Eye (tissue), 1 donor: ENCODE results near the gene KDM4F.
"Not testable (repeated sequence)": the region's sequence is repeated elsewhere in the genome, so short reads cannot be mapped to it uniquely, and the experiment has no call there.

Experiments
- DNase-seq: peaks from one replicate; pipeline ENCODE4 v3.0.0-alpha.2; 2015

The KDM4F gene

GRCh38 chr11:95049122-95049521 lies at the start of gene KDM4F:
Gene KDM4F, plus strand, starts transcription at chr11:95049422.
- DNase-seq: not testable (repeated sequence)

- no peak for DNase-seq
Measured at GRCh38 chr11:95003716-95004115, 45.5 kb upstream of the KDM4F start.

GRCh38 chr11:95005642-95006041 lies 43.6 kb upstream of the KDM4F start:
- DNase-seq: no peak

GRCh38 chr11:95011376-95011775 lies 37.8 kb upstream of the KDM4F start:
- DNase-seq: no peak

GRCh38 chr11:95014184-95014821 lies 34.9 kb upstream of the KDM4F start:
- DNase-seq: no peak

GRCh38 chr11:95016139-95016538 lies 33.1 kb upstream of the KDM4F start:
- DNase-seq: no peak

GRCh38 chr11:95021468-95021867 lies 27.8 kb upstream of the KDM4F start:
- not testable (repeated sequence) for DNase-seq

- no peak for DNase-seq
Measured at GRCh38 chr11:95024958-95025357, 24.3 kb upstream of the KDM4F start, which contains the start of gene KDM4E. Gene KDM4E, plus strand, starts transcription at chr11:95025258. Its CDS starts 300 bp downstream, at chr11:95025558.

- DNase-seq: not testable (repeated sequence)
Measured at GRCh38 chr11:95025594-95025993, 23.6 kb upstream of the KDM4F start.

GRCh38 chr11:95028357-95028756 lies 20.9 kb upstream of the KDM4F start:
- no peak for DNase-seq

GRCh38 chr11:95033051-95033450 lies 16.2 kb upstream of the KDM4F start:
- no peak for DNase-seq

- no peak for DNase-seq
Measured at GRCh38 chr11:95035316-95035715, 13.9 kb upstream of the KDM4F start.

- peak; percentile 43 for DNase-seq
Measured at GRCh38 chr11:95037356-95038035, 11.7 kb upstream of the KDM4F start.

GRCh38 chr11:95042239-95042638 lies 7.0 kb upstream of the KDM4F start:
- no peak for DNase-seq

GRCh38 chr11:95042906-95043305 lies 6.3 kb upstream of the KDM4F start:
- no peak for DNase-seq

- DNase-seq: no peak
Measured at GRCh38 chr11:95044010-95044409, 5.2 kb upstream of the KDM4F start.

GRCh38 chr11:95045812-95046211 lies 3.4 kb upstream of the KDM4F start:
- DNase-seq: no peak

- DNase-seq: no peak
Measured at GRCh38 chr11:95050595-95051202, 1.5 kb downstream of the KDM4F start.

- no peak for DNase-seq
Measured at GRCh38 chr11:95054356-95054755, 5.1 kb downstream of the KDM4F start.

GRCh38 chr11:95055283-95055897 lies 6.2 kb downstream of the KDM4F start:
- no peak for DNase-seq

- DNase-seq: no peak
Measured at GRCh38 chr11:95057959-95058358, 8.7 kb downstream of the KDM4F start.

GRCh38 chr11:95058621-95059020 lies 9.4 kb downstream of the KDM4F start:
- no peak for DNase-seq

- DNase-seq: no peak
Measured at GRCh38 chr11:95059046-95059445, 9.8 kb downstream of the KDM4F start.

- no peak for DNase-seq
Measured at GRCh38 chr11:95065336-95065735, 16.1 kb downstream of the KDM4F start.
